GM18498 (cell line): ENCODE data around the gene AGBL4.

Experiments
- ATAC-seq: cut with Tn5 transposase; IDR thresholded peaks from one replicate; pipeline ENCODE4 v1.9.1; 2021; ENCODE audit warnings: mild to moderate bottlenecking, moderate library complexity; ENCODE audit not compliant: unreplicated experiment

Gene AGBL4

GRCh38 chr1:48693674-48694320 is 1330.0 kb downstream of the AGBL4 start:
- ATAC-seq = no peak

- ATAC-seq = no peak
Observed at GRCh38 chr1:48693180-48693579, 1330.6 kb downstream of the AGBL4 start.

- ATAC-seq = no peak
Observed at GRCh38 chr1:48692235-48692634, 1331.5 kb downstream of the AGBL4 start.

- peak; percentile 61 for ATAC-seq
Observed at GRCh38 chr1:48691429-48692001, 1332.2 kb downstream of the AGBL4 start.

- ATAC-seq = peak; percentile 80
Observed at GRCh38 chr1:48688102-48688760, 1335.5 kb downstream of the AGBL4 start.

GRCh38 chr1:48687282-48688045 is 1336.3 kb downstream of the AGBL4 start:
- ATAC-seq = no peak

- ATAC-seq = no peak
Observed at GRCh38 chr1:48686159-48686558, 1337.6 kb downstream of the AGBL4 start.

GRCh38 chr1:48684381-48684780 is 1339.4 kb downstream of the AGBL4 start:
- ATAC-seq = no peak

- ATAC-seq = no peak
Observed at GRCh38 chr1:48683839-48684238, 1339.9 kb downstream of the AGBL4 start.

- no peak for ATAC-seq
Observed at GRCh38 chr1:48681476-48682305, 1342.1 kb downstream of the AGBL4 start.

- ATAC-seq = no peak
Observed at GRCh38 chr1:48680411-48681035, 1343.2 kb downstream of the AGBL4 start.

- ATAC-seq = no peak
Observed at GRCh38 chr1:48679859-48680258, 1343.9 kb downstream of the AGBL4 start.

- ATAC-seq = no peak
Observed at GRCh38 chr1:48678710-48679505, 1344.8 kb downstream of the AGBL4 start.

GRCh38 chr1:48677306-48678287 is 1346.2 kb downstream of the AGBL4 start:
- ATAC-seq = peak; percentile 63

GRCh38 chr1:48676822-48677221 is 1346.9 kb downstream of the AGBL4 start:
- ATAC-seq = no peak

GRCh38 chr1:48676376-48676775 is 1347.4 kb downstream of the AGBL4 start:
- no peak for ATAC-seq

- ATAC-seq = no peak
Observed at GRCh38 chr1:48675251-48675650, 1348.5 kb downstream of the AGBL4 start.

- no peak for ATAC-seq
Observed at GRCh38 chr1:48674641-48675040, 1349.1 kb downstream of the AGBL4 start.
